Thoracic aorta endothelial cell (primary cell): Measurements from ENCODE around the gene ZNF839. TPM values are rescaled to one million over a fixed set of nuclear protein-coding genes. Genes with fewer than 3 reads are reported as not detected.

Experiments
- total RNA-seq: library from RNA; depleted of rRNA; stranded (reverse); fragments of >200 nt; gene quantifications from 2 replicates; pipeline ENCODE4 v1.2.3, GENCODE V29; 2012

Gene ZNF839
- total RNA-seq, result 9.3 and 9.4 TPM in 2 replicates

DNA sequence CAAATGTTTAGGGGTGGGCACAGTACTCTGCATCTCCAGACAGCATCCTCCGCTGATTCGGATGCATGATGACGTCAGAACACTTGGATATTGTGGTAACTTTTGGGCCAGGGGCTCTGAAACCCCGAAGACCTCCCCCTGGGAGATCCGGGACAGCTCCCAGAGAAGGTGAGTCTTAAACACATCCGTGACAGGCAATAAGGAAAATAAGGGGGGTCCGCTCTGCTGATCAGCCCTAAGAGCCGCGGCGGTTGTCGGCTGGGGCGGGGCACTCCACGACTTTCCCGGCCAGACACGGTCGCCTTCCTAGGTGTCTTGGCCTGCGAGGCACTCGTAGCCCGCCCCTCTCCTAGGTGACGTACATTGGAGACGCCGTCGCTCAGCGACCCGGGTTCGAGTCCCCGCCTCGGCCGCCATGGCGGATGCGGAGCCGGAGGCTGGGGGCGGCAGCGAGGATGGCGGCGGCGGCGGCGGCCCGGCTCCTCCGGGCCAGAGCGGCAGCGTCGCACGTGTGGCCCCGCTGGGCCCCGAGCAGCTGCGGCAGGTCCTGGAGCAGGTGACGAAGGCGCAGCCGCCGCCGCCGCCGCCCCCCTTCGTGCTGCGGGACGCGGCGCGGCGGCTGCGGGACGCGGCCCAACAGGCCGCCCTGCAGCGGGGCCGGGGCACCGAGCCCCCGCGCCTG, at the start of gene ZNF839:
TSS of gene ZNF839 (plus strand) at position 396 of the 682 bp plus-strand sequence. CDS start at position 416, 20 bp downstream.

DNA sequence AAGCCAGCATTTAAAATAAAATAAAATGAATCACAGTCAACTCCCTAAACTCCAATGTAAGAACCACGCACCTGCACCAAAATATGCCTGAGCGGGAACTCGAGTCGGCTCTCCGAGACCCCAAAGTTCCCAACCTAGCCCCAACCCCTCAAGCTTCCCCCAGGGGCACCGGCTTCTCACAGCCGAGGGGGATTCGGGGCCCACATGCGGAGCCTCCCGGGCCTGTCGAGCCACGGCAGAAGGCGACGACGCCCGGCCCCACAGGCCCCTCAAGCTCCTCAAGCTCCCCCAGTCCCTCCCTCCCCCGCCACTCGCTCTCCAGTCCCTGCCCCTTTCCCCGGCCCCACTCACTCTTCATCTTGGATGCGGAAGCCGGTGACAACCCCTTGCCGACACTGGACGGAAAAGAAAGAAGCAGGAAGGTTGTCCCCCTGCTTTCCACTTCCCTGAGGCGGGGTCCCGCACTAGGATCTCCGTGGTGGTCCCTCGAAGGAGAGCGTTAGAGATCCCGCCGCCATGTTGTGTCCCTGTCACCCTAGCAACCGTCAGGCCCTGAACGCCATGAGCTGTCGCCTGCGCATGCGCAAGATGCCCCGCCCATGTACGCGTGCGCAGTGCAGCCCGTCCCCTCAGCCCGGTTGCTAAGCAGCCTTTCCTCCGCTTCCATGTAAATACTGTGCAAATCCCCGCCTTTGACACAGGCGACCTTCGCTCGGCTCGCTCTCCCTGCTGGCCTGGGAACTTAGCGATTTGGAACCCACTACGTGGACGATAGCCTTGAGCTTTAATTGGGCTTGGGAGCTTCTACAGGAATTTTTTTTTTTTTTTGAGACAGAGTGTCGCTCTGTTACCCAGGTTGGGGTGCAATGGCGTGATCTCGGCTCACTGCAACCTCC, 14.7 kb upstream of the ZNF839 start, which contains the start of gene MOK:
TSS of gene MOK (minus strand) at position 554 of the 896 bp plus-strand sequence. CDS start at position 358, 196 bp downstream.

DNA sequence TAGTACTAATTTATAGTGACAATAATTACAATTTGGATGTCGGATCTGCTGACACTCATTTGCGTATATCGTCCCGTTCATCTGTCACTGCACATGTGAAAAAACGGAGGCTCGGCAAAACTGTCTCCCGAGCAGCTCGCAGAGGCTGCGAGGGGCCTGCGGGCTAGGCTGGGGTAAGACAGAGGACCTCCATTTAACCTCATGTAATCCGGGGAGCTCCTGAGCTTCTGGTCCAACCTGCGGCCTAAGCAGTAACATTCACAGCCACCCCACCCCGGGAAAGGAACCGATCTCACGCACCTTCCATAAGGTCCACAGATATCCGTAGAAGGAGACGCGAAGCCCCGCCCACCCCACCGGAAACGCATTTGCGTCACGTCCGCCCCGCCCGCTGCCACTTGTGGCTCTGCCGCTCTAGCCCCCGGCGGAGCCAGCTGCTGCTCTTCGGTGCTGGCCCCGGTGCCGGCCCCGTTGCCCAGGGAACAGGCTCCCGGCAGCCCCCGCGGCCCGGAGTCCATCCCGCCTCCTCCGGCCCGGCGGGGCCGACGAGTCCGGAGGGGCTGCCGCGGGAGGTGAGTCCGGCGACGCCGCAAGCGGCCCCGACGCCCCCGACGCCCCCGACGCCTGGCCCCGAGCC, 43.1 kb downstream of the ZNF839 start, which contains the start of the genes CINP and TECPR2:
TSS of gene CINP (minus strand) at position 346 of the 637 bp plus-strand sequence. CDS start at position 307, 39 bp downstream.
TSS of gene TECPR2 (plus strand) at position 397 of the 637 bp plus-strand sequence. CDS start 13,781 bp downstream, outside the sequence.

Other genes starting within 250 kb of the ZNF839 start
- gene HSP90AA1, start 232.7 kb upstream of the ZNF839 start, total RNA-seq, result 503 and 705 TPM in 2 replicates
- 17.5 and 18.2 TPM in 2 replicates for gene WDR20, start 179.8 kb upstream of the ZNF839 start, total RNA-seq
- 7.0 and 8.1 TPM in 2 replicates for gene MOK, start 14.6 kb upstream of the ZNF839 start, total RNA-seq
- gene CINP, start 43.1 kb downstream of the ZNF839 start, total RNA-seq, result 54.9 and 60.9 TPM in 2 replicates
- 13.8 and 24.4 TPM in 2 replicates for gene TECPR2, start 43.2 kb downstream of the ZNF839 start, total RNA-seq
- 9.1 and 16.6 TPM in 2 replicates for gene ANKRD9, start 190.0 kb downstream of the ZNF839 start, total RNA-seq